HG03025 (cell line): ENCODE measurements around the gene IQCM.
"Not testable (repeated sequence)": the region's sequence is repeated elsewhere in the genome, so short reads cannot be mapped to it uniquely, and the experiment has no call there.

Experiments
- ATAC-seq: cut with Tn5 transposase; IDR thresholded peaks from one replicate; pipeline ENCODE4 v1.9.1; 2021; ENCODE audit warnings: mild to moderate bottlenecking, moderate library complexity; ENCODE audit not compliant: unreplicated experiment, low FRiP score

IQCM gene

GRCh38 chr4:149493492-149493891, 322.2 kb downstream of the IQCM start:
- ATAC-seq, result no peak

- no peak for ATAC-seq
Observed at GRCh38 chr4:149489321-149489720, 326.3 kb downstream of the IQCM start.

GRCh38 chr4:149486861-149487260, 328.8 kb downstream of the IQCM start:
- ATAC-seq, result no peak

- ATAC-seq, result not testable (repeated sequence)
Observed at GRCh38 chr4:149468669-149469068, 347.0 kb downstream of the IQCM start.

- no peak for ATAC-seq
Observed at GRCh38 chr4:149466446-149466845, 349.2 kb downstream of the IQCM start.

- no peak for ATAC-seq
Observed at GRCh38 chr4:149465955-149466354, 349.7 kb downstream of the IQCM start.

GRCh38 chr4:149443537-149443936, 372.1 kb downstream of the IQCM start:
- no peak for ATAC-seq

- no peak for ATAC-seq
Observed at GRCh38 chr4:149441338-149441737, 374.3 kb downstream of the IQCM start.

GRCh38 chr4:149426461-149426860, 389.2 kb downstream of the IQCM start:
- no peak for ATAC-seq

- ATAC-seq, result no peak
Observed at GRCh38 chr4:149409555-149409962, 406.1 kb downstream of the IQCM start.

GRCh38 chr4:149409146-149409545, 406.5 kb downstream of the IQCM start:
- no peak for ATAC-seq

- no peak for ATAC-seq
Observed at GRCh38 chr4:149404143-149404542, 411.5 kb downstream of the IQCM start.

- no peak for ATAC-seq
Observed at GRCh38 chr4:149403081-149403480, 412.6 kb downstream of the IQCM start.

- ATAC-seq, result no peak
Observed at GRCh38 chr4:149398993-149399392, 416.6 kb downstream of the IQCM start.

GRCh38 chr4:149370785-149371420, 444.7 kb downstream of the IQCM start:
- peak; percentile 73 for ATAC-seq

GRCh38 chr4:149370002-149370401, 445.6 kb downstream of the IQCM start:
- no peak for ATAC-seq

- ATAC-seq, result no peak
Observed at GRCh38 chr4:149353241-149353640, 462.4 kb downstream of the IQCM start.

- no peak for ATAC-seq
Observed at GRCh38 chr4:149349541-149349940, 466.1 kb downstream of the IQCM start.

- no peak for ATAC-seq
Observed at GRCh38 chr4:149347139-149347538, 468.5 kb downstream of the IQCM start.

GRCh38 chr4:149345424-149345823, 470.2 kb downstream of the IQCM start:
- ATAC-seq, result no peak

GRCh38 chr4:149344436-149344835, 471.2 kb downstream of the IQCM start:
- no peak for ATAC-seq

GRCh38 chr4:149343614-149344013, 472.0 kb downstream of the IQCM start:
- ATAC-seq, result no peak

GRCh38 chr4:149341117-149341516, 474.5 kb downstream of the IQCM start:
- not testable (repeated sequence) for ATAC-seq
